ENCODE data around the gene ANKMY2.
A peak's percentile ranks its signal among the peaks of the same experiment; 100 is the strongest.

Gene ANKMY2

DNA sequence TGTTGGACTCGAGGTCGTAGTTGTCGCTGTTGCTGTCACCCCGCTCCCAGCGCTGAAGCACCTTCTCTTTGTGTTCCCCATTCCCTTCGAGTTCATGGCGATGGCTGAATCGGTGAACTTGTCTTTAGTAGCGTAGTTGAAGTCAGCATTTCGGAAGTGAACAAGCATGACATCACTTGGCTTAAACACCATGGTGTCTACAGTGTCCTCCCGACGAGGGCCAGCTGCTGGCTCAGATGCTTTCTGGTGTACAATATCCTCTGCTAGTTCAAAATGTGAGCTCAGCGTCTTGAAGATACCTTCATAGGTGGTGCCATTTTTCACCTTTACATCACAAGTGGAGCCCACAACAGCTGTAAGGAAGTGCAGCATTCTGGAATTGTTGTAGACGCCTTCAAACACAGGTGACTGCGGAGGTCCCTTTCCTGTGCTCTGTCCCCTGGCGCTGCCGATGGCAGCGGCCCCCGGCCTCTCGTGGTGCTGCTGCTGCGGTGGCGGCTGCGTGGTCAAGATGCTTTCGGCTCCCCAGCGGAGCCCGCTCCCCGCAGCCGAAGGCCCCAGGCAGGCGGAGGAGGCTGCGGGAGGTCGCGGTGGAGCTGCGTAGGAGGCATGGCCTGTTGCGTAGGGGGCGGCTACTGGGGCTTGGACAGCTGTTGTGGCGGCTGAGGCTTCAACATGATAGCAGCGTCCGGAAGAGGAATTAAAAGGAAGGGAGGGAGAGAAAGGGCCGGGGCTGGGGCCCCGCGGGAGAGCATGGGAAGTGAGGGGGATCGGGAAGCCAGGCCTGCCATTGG lies 59.3 kb downstream of the ANKMY2 start:
- TF ChIP-seq, protein P1, sequence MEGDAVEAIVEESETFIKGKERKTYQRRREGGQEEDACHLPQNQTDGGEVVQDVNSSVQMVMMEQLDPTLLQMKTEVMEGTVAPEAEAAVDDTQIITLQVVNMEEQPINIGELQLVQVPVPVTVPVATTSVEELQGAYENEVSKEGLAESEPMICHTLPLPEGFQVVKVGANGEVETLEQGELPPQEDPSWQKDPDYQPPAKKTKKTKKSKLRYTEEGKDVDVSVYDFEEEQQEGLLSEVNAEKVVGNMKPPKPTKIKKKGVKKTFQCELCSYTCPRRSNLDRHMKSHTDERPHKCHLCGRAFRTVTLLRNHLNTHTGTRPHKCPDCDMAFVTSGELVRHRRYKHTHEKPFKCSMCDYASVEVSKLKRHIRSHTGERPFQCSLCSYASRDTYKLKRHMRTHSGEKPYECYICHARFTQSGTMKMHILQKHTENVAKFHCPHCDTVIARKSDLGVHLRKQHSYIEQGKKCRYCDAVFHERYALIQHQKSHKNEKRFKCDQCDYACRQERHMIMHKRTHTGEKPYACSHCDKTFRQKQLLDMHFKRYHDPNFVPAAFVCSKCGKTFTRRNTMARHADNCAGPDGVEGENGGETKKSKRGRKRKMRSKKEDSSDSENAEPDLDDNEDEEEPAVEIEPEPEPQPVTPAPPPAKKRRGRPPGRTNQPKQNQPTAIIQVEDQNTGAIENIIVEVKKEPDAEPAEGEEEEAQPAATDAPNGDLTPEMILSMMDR (IDR thresholded peaks at IDR 0.05; ENCODE audit: insufficient read depth, low read length, missing control alignments) = no peak
- POLR2A ChIA-PET = no interaction called here
- H3K4me3 ChIP-seq (ENCODE audit: low read depth, low read length) = peak overlapping the region; percentile 20; the same call in 1 of the 2 replicates
- CTCF ChIA-PET = interaction anchor here (10.2 kb wide), 1 partner anchor 21 kb away, joined by 54 read pairs; no protein-coding TSS in a partner anchor
- DNase-seq (ENCODE audit: low read depth, low spot score) = no peak

DNA sequence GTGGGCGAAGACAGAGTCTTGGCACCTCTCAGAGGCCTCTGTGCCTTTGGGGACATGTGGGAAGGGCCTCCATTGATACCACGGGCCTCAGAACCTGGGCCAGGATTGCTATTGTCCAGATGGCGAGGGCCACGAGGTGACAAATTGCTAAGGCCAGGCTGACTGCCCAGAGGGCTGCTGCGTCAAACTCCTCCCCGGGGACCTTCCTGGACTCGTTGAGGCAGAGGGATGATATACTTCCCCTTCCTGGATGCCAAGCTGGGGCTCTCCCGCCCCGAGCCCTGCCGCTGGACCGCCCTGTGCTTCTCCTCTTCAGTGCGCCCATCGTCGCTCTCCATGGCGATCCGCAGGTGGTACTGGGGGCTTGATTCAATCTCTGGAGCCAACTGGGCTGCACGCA lies 60.0 kb downstream of the ANKMY2 start:
- POLR2A ChIA-PET = no interaction called here
- no peak overlapping the region for H3K4me3 ChIP-seq (ENCODE audit: low read depth, low read length)
- CTCF ChIA-PET = interaction anchor here (10.2 kb wide), 1 partner anchor 20 kb away, joined by 54 read pairs; no protein-coding TSS in a partner anchor
- no peak for DNase-seq (ENCODE audit: low read depth, low spot score)
- TF ChIP-seq, protein P1 (IDR thresholded peaks at IDR 0.05; ENCODE audit: insufficient read depth, low read length, missing control alignments) = no peak

DNA sequence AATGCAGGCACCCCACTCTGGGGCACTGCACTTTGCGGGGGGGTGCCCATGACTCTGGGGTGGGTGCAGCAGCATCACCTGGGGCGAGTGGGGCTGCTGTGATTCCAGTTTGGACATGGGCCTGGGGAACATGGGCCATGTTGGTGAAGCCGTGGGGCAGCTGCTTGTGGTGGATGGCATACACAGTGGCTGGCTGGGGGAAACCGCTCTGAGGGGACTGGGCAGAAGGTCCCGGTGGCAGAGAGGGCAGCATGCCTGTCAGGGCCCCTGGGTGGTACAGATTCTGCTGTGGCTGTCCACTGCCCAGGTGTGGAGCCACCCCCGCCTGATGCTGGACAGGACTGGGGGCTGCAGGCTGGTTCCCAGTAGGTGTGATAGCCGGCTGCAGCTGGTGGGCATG lies 61.7 kb downstream of the ANKMY2 start:
- no peak overlapping the region for H3K4me3 ChIP-seq (ENCODE audit: low read depth, low read length)
- DNase-seq (ENCODE audit: low read depth, low spot score) = no peak
- ChIA-PET CTCF (interaction anchor here (10.2 kb wide), 1 partner anchor 18 kb away, joined by 54 read pairs; no protein-coding TSS in a partner anchor), POLR2A (no interaction called here)
- TF ChIP-seq, protein P1 (IDR thresholded peaks at IDR 0.05; ENCODE audit: insufficient read depth, low read length, missing control alignments) = no peak

DNA sequence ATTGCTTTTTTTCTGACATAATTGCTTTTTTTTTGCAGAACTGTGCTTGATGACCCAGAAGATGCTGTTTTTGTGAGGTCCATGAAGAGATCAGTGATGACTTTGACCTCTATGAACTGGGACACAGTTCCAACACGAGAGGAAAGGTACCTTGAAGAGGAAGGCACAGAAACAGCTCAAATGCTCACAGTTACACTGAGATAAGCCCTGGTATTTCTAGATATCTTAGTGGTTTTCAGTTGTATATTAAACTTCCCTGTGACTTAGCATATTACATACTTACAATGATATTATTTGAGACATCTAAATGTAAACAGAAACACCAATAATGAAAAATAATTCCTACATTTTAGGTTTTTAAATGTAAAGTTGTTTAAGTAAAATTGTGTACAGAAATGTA lies 64.3 kb downstream of the ANKMY2 start:
- ChIA-PET CTCF (interaction anchor here (10.2 kb wide), 1 partner anchor 16 kb away, joined by 54 read pairs; no protein-coding TSS in a partner anchor), POLR2A (no interaction called here)
- DNase-seq (ENCODE audit: low read depth, low spot score) = no peak
- TF ChIP-seq, protein P1 (IDR thresholded peaks at IDR 0.05; ENCODE audit: insufficient read depth, low read length, missing control alignments) = no peak
- no peak overlapping the region for H3K4me3 ChIP-seq (ENCODE audit: low read depth, low read length)

DNA sequence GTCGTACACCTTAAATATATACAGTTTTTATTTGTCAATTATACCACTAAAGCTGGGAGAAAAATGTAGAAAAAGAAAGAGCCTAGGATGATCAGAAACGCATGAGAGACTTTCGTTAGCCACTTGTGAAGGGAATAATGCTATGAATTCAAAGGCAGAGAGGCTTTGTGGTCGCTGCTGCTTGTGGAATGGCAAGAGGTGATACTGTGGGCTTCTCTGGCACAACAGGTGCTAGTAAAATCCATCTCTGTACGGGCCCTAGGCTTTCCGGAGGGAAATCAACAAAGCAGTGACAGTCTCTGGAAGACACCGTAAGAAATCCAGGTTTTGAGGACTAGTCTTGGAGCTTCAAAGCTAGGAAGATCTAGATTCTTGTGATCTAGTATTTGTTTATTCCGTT lies 66.3 kb downstream of the ANKMY2 start:
- DNase-seq (ENCODE audit: low read depth, low spot score) = no peak
- no peak overlapping the region for H3K4me3 ChIP-seq (ENCODE audit: low read depth, low read length)
- CTCF ChIA-PET = interaction anchor here (10.2 kb wide), 1 partner anchor 14 kb away, joined by 54 read pairs; no protein-coding TSS in a partner anchor
- TF ChIP-seq, protein P1 (IDR thresholded peaks at IDR 0.05; ENCODE audit: insufficient read depth, low read length, missing control alignments) = no peak
- POLR2A ChIA-PET = no interaction called here

DNA sequence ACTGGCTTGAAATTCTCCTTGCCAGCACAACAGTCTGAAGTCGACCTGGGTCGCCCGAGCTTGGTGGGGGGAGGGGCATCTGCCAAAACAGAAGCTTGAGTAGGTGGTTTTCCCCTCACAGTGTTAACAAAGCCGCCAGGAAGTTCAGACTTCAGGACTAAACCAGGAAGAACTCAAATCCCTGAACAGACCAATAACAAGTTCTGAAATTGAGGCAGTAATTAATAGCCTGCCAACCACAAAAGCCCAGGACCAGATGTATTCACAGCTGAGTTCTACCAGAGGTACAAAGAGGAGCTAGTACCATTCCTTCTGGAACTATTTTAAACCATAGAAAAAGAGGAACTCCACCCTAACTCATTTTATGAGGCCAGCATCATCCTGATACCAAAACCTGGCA lies 73.6 kb downstream of the ANKMY2 start:
- POLR2A ChIA-PET = no interaction called here
- TF ChIP-seq, protein P1 (IDR thresholded peaks at IDR 0.05; ENCODE audit: insufficient read depth, low read length, missing control alignments) = no peak
- H3K4me3 ChIP-seq (ENCODE audit: low read depth, low read length) = no peak overlapping the region
- CTCF ChIA-PET = interaction anchor here (1.0 to 1.5 kb wide), 2 partner anchors 11 to 494 kb away, joined by 4 to 5 read pairs; no protein-coding TSS in a partner anchor
- DNase-seq (ENCODE audit: low read depth, low spot score) = no peak

Measured in AG04449 (cell line).